Liver (tissue), 9 donors: ENCODE data around the gene RERE. TPM values are rescaled to one million over a fixed set of nuclear protein-coding genes. Genes with fewer than 3 reads are reported as not detected.

ENCODE experiments used
- DNase-seq: peaks from one replicate; pipeline ENCODE4 v3.0.0-alpha.2; 2017; ENCODE audit warnings: low spot score
- H3K27ac ChIP-seq, 2 donors: one replicate each; pipeline ENCODE4 v1.7.0; 2013; ENCODE audit warnings: inconsistent platforms in 2 of 2, low read length in 2 of 2, control low read depth in 1 of 2, low read depth in 1 of 2, mild to moderate bottlenecking in 1 of 2
- H3K27me3 ChIP-seq, 4 donors: one replicate each; pipeline versions ENCODE4 v1.6.1 to v1.7.0; 2013; ENCODE audit warnings: low read length in 3 of 4, inconsistent platforms in 1 of 4, mild to moderate bottlenecking in 1 of 4, moderate library complexity in 1 of 4; ENCODE audit not compliant: control insufficient read depth in 4 of 4, insufficient read depth in 4 of 4
- H3K36me3 ChIP-seq, 4 donors: one replicate each; pipeline versions ENCODE4 v1.6.1 to v1.7.0; 2013; ENCODE audit warnings: low read length in 3 of 4, mild to moderate bottlenecking in 3 of 4, low read depth in 1 of 4, moderate library complexity in 1 of 4; ENCODE audit not compliant: control insufficient read depth in 4 of 4, insufficient read depth in 3 of 4
- H3K4me1 ChIP-seq, 4 donors: one replicate each; pipeline versions ENCODE4 v1.6.1 to v1.7.0; 2013; ENCODE audit warnings: low read length in 3 of 4, mild to moderate bottlenecking in 3 of 4, moderate library complexity in 1 of 4; ENCODE audit not compliant: control insufficient read depth in 4 of 4, insufficient read depth in 4 of 4
- H3K4me3 ChIP-seq, 3 donors: one replicate each; pipeline versions ENCODE4 v1.6.1 to v1.7.0; 2013; ENCODE audit warnings: low read length in 3 of 3, control low read depth in 1 of 3, low read depth in 1 of 3, mild to moderate bottlenecking in 1 of 3
- H3K9ac ChIP-seq, 2 donors: one replicate each; pipeline ENCODE4 v1.7.0; 2013; ENCODE audit warnings: low read length in 2 of 2, mild to moderate bottlenecking in 2 of 2, moderate library complexity in 2 of 2, control low read depth in 1 of 2, low read depth in 1 of 2
- H3K9me3 ChIP-seq, 4 donors: one replicate each; pipeline versions ENCODE4 v1.6.1 to v1.7.0; 2013; ENCODE audit warnings: low read length in 3 of 4; ENCODE audit not compliant: control insufficient read depth in 4 of 4
- ATF3 ChIP-seq: IDR thresholded peaks from 2 replicates; pipeline ENCODE4 v1.6.1; 2016; ENCODE audit warnings: antibody characterized with exemption
- EGR1 ChIP-seq, 2 donors: IDR thresholded peaks; 2 replicates each; pipeline ENCODE4 v1.6.1; 2016 to 2018; ENCODE audit warnings: antibody characterized with exemption in 2 of 2, low read depth in 2 of 2
- FOXA1 ChIP-seq: IDR thresholded peaks from 2 replicates; pipeline ENCODE4 v1.6.1; 2016; ENCODE audit warnings: antibody characterized with exemption
- FOXA2 ChIP-seq: IDR thresholded peaks from 2 replicates; pipeline ENCODE4 v1.6.1; 2016; ENCODE audit warnings: antibody characterized with exemption
- GABPA ChIP-seq, 2 donors: IDR thresholded peaks in 1 of 2; conservative IDR thresholded peaks in 1 of 2; 2 replicates each; pipeline ENCODE4 v1.6.1; 2016; ENCODE audit warnings: antibody characterized with exemption in 2 of 2, mild to moderate bottlenecking in 1 of 2, moderate library complexity in 1 of 2
- HNF4A ChIP-seq, 2 donors: conservative IDR thresholded peaks; 2 replicates each; pipeline ENCODE4 v1.6.1; 2016; ENCODE audit warnings: antibody characterized with exemption in 2 of 2, mild to moderate bottlenecking in 2 of 2
- HNF4G ChIP-seq: IDR thresholded peaks from 2 replicates; pipeline ENCODE4 v1.6.1; 2016; ENCODE audit warnings: antibody characterized with exemption
- JUND ChIP-seq, 2 donors: IDR thresholded peaks; 2 replicates each; pipeline ENCODE4 v1.6.1; 2016; ENCODE audit warnings: antibody characterized with exemption in 2 of 2
- MAX ChIP-seq: IDR thresholded peaks from 2 replicates; pipeline ENCODE4 v1.6.1; 2016; ENCODE audit warnings: antibody characterized with exemption
- RAD21 ChIP-seq, 2 donors: IDR thresholded peaks; 2 replicates each; pipeline ENCODE4 v1.6.1; 2016; ENCODE audit warnings: antibody characterized with exemption in 2 of 2, mild to moderate bottlenecking in 2 of 2
- REST ChIP-seq: IDR thresholded peaks from 2 replicates; pipeline ENCODE4 v1.6.1; 2016; ENCODE audit warnings: antibody characterized with exemption, mild to moderate bottlenecking
- RXRA ChIP-seq, 2 donors: IDR thresholded peaks; 2 replicates each; pipeline ENCODE4 v1.6.1; 2017 to 2018; ENCODE audit warnings: antibody characterized with exemption in 2 of 2, mild to moderate bottlenecking in 1 of 2
- SP1 ChIP-seq: IDR thresholded peaks from 2 replicates; pipeline ENCODE4 v1.6.1; 2018; ENCODE audit warnings: antibody characterized with exemption, mild to moderate bottlenecking
- TAF1 ChIP-seq: conservative IDR thresholded peaks from 2 replicates; pipeline ENCODE4 v1.6.1; 2016; ENCODE audit warnings: antibody characterized with exemption, mild to moderate bottlenecking
- ZBTB33 ChIP-seq: IDR thresholded peaks from 2 replicates; pipeline ENCODE4 v1.6.1; 2016; ENCODE audit warnings: antibody characterized with exemption
- WGBS: extraction: QIAGEN DNeasy Blood & Tissue Kit; methylation state at CpG from one replicate; pipeline ENCODE4 v1.1.7; 2013; 5-methylcytosine and 5-hydroxymethylcytosine counted together
- polyA plus RNA-seq, 2 donors: library from polyadenylated mRNA; stranded (reverse) in 1 of 2; unstranded in 1 of 2; fragments of 200-250 nt in 1 of 2; fragments of >200 nt in 1 of 2; fragmentation: Nextera tagmentation in 1 of 2; extraction: Ambion mirVana in 1 of 2; gene quantifications; one replicate each; pipeline versions ENCODE4 v1.2.1 to v1.2.3, GENCODE V29; 2013 to 2015
- total RNA-seq, 2 donors: library from RNA; depleted of rRNA; stranded (reverse); fragments of >200 nt; gene quantifications; one replicate each; pipeline ENCODE4 v1.2.3, GENCODE V29; 2014
- donor health status: healthy.
- donor health status: healthy.
- donor health status: healthy.
- donor health status: healthy.
- donor health status: healthy.

Gene RERE
- total and polyA plus RNA-seq, 4 donors, result 9.8 to 49.1 (median 24.8) TPM

GRCh38 chr1:8318436-8318835 lies 499.0 kb downstream of the RERE start:
- 34% methylated on average over 18 of the region's 18 CpGs for WGBS
- Histone ChIP-seq H3K4me1 (peaks cover 5 to 34% (median 21%) of the 10 kb centered on the region in 4 donors), H3K27me3 (no peaks in the 10 kb centered on the region), H3K27ac (no peak overlapping the region), H3K36me3 (peaks cover 0 to 2% (median 0%) of the 10 kb centered on the region in 4 donors), H3K4me3 (peak overlapping the region in 1 of 3 donors; percentile 51), H3K9me3 (no peaks in the 10 kb centered on the region), H3K9ac (no peak overlapping the region)
- no peak for DNase-seq
- TF ChIP-seq JUND (IDR thresholded peaks at IDR 0.05) (no peak), TAF1 (no peak), ATF3 (no peak), RAD21 (IDR thresholded peaks at IDR 0.05) (no peak), FOXA2 (no peak), SP1 (no peak), REST (no peak), ZBTB33 (no peak), MAX (no peak)

- Histone ChIP-seq H3K4me1 (peaks cover 11 to 40% (median 25%) of the 10 kb centered on the region in 4 donors), H3K36me3 (peaks cover 0 to 2% (median 0%) of the 10 kb centered on the region in 4 donors), H3K9me3 (no peaks in the 10 kb centered on the region), H3K27ac (no peak within 1 kb of the TSS), H3K4me3 (peak within 1 kb of the TSS in 1 of 3 donors; percentile 51), H3K9ac (no peak within 1 kb of the TSS), H3K27me3 (no peaks in the 10 kb centered on the region)
- no peak for DNase-seq
- TF ChIP-seq EGR1 (IDR thresholded peaks at IDR 0.05; ENCODE audit: low read depth in 2 of 2) (no peak), TAF1 (no peak), HNF4G (no peak), JUND (IDR thresholded peaks at IDR 0.05) (no peak), FOXA1 (no peak), GABPA (IDR thresholded peaks at IDR 0.05 in 1 of 2, conservative IDR thresholded peaks at IDR 0.05 in 1 of 2) (no peak), RXRA (IDR thresholded peaks at IDR 0.05) (no peak), HNF4A (conservative IDR thresholded peaks at IDR 0.05) (no peak)
- 20% methylated on average over 75 of the region's 75 CpGs for WGBS
These were observed 499.6 kb downstream of the RERE start, which contains the start of gene SLC45A1 for GRCh38 chr1:8317647-8318381. Gene SLC45A1 (plus strand): TSS chr1:8318114. CDS start chr1:8324330, 6,216 bp downstream.
